HepG2 (cell line): ENCODE results near the gene SP5. TPM values are rescaled to one million over a fixed set of nuclear protein-coding genes. Genes with fewer than 3 reads are reported as not detected.

Source experiments
- FOXA1 ChIP-seq, 2 experiments: fragments of 450-650 bp in 1 of 2; sonication (generic) in 1 of 2; formaldehyde crosslinking in 1 of 2; IDR thresholded peaks; 2 replicates each; pipeline versions ENCODE4 v1.4.0 to v1.6.1; 2016 to 2020; ENCODE audit warnings: missing genetic modification reagents in 1 of 2
- JARID2 ChIP-seq: sonication (generic); formaldehyde crosslinking; IDR thresholded peaks from 2 replicates; pipeline ENCODE4 v1.8.1; 2023; ENCODE audit warnings: missing genetic modification reagents, inconsistent platforms; ENCODE audit not compliant: insufficient replicate concordance
- POLR2AphosphoS2 ChIP-seq: IDR thresholded peaks from 2 replicates; pipeline ENCODE4 v1.6.1; 2011; ENCODE audit warnings: low read depth, low read length, improper control_type of control experiment
- TAF1 ChIP-seq: sonication (generic); formaldehyde crosslinking; IDR thresholded peaks from 2 replicates; pipeline ENCODE4 v1.4.0; 2020; ENCODE audit warnings: missing genetic modification reagents
- ZMYM2 ChIP-seq: sonication (generic); formaldehyde crosslinking; IDR thresholded peaks from 2 replicates; pipeline ENCODE4 v1.8.0; 2022; ENCODE audit warnings: mild to moderate bottlenecking, missing genetic modification reagents
- ZNF230 ChIP-seq: sonication (generic); formaldehyde crosslinking; IDR thresholded peaks from 2 replicates; pipeline ENCODE4 v1.4.0; 2020; ENCODE audit warnings: mild to moderate bottlenecking, missing genetic modification reagents
- ZNF234 ChIP-seq: sonication (generic); formaldehyde crosslinking; conservative IDR thresholded peaks from 2 replicates; pipeline ENCODE4 v1.5.1; 2020; ENCODE audit warnings: mild to moderate bottlenecking, missing genetic modification reagents
- ZNF260 ChIP-seq: sonication (generic); formaldehyde crosslinking; IDR thresholded peaks from 2 replicates; pipeline ENCODE4 v1.4.0; 2020; ENCODE audit warnings: missing genetic modification reagents, low read depth, mild to moderate bottlenecking, borderline replicate concordance
- ZNF709 ChIP-seq: sonication (generic); formaldehyde crosslinking; IDR thresholded peaks from 2 replicates; pipeline ENCODE4 v1.5.0; 2020; ENCODE audit warnings: mild to moderate bottlenecking, missing genetic modification reagents
- ZSCAN29 ChIP-seq: sonication (generic); formaldehyde crosslinking; conservative IDR thresholded peaks from 2 replicates; pipeline ENCODE4 v1.4.0; 2020; ENCODE audit warnings: mild to moderate bottlenecking, missing genetic modification reagents
- polyA plus RNA-seq, 8 experiments: library from polyadenylated mRNA; depleted of rRNA in 3 of 8; stranded (reverse) in 7 of 8; unstranded in 1 of 8; fragments of >200 nt; fragmentation: Illumina TruSeq in 4 of 8; extraction: Trizol in 4 of 8; gene quantifications; 2 replicates each; pipeline versions ENCODE4 v1.2.1 to v1.2.3, GENCODE V29; 2011 to 2016; ENCODE audit warnings: low read depth in 4 of 8, missing spikeins in 1 of 8, mixed read lengths in 1 of 8; ENCODE audit not compliant: insufficient read depth in 1 of 8
- total RNA-seq, 5 experiments: library from RNA; depleted of rRNA; stranded (reverse); fragments of >200 nt; fragmentation: Illumina TruSeq; extraction: Trizol; gene quantifications; 2 replicates each; pipeline ENCODE4 v1.2.3, GENCODE V29; 2016; ENCODE audit warnings: low read depth in 1 of 5
- TF ChIP-seq, protein P1 (sequence below): sonication (generic); formaldehyde crosslinking; IDR thresholded peaks from 2 replicates; pipeline ENCODE4 v1.4.0; 2020; ENCODE audit warnings: mild to moderate bottlenecking, missing genetic modification reagents
- TF ChIP-seq, protein P2 (sequence below): sonication (generic); formaldehyde crosslinking; IDR thresholded peaks from 2 replicates; pipeline ENCODE4 v1.4.0; 2020; ENCODE audit warnings: mild to moderate bottlenecking, missing genetic modification reagents
- TF ChIP-seq, protein P3 (sequence below): sonication (generic); formaldehyde crosslinking; IDR thresholded peaks from 2 replicates; pipeline ENCODE4 v1.4.0; 2020; ENCODE audit warnings: missing genetic modification reagents, borderline replicate concordance
- TF ChIP-seq, protein P4 (sequence below): sonication (generic); formaldehyde crosslinking; IDR thresholded peaks from 2 replicates; pipeline ENCODE4 v1.8.0; 2022; ENCODE audit warnings: mild to moderate bottlenecking, missing genetic modification reagents; ENCODE audit not compliant: insufficient replicate concordance

The SP5 gene
- total and polyA plus RNA-seq, 2 of the 13 experiments (the other 11 are each of a cell fraction or from before 2014, with no cell fraction given), result 50.8 to 119 TPM

DNA sequence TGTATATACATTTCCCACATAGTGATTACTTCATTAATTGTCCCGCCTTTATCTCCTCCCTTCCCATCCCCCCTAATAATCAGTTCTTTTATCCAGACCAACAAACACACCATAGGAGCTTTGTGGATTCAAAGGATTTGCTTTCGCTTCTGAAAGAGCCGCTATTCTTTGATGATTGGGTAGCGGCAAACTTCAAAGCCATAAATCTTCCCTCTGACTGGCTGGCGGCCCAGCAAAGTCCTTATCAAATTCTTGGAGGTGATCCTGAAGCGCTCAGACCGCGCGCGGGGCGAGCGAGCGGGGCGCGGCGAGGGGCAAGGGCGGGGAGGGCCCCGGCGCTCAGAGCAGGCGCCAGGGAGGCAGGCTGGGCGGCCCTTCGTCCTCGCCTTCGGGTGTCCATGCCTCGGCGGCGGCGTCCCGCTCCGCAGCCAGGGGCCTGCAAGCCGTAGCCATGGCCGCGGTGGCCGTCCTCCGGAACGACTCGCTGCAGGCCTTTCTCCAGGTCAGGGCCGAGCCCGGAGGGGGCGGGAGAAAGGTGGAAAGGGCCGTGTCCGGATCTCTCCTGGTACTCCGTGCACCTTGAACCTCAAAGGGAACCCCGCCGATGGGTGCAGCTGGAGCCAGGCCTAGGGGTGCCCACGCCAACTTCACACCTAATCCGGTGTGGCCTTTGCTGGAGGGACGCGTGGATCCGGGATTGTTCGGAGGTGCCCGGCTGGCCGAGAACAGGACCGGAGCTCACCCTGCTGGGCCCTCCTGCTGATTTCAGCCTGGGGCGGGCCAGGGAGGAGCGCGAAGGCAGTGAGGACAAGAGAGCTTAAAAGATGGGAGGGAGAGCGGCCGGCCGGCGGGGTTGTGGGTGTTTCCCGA lies at the start of gene SP5 (continued):
- TF ChIP-seq POLR2AphosphoS2 (peak; percentile 81; the same call in 1 of the 2 replicates), ZNF709 (peak; percentile 61), JARID2 (CRISPR knock-in tag) (no peak), FOXA1 (IDR thresholded peaks at IDR 0.05) (no peak), FOXA1 (CRISPR knock-in tag; IDR thresholded peaks at IDR 0.05) (peak; percentile 76), ZNF230 (CRISPR knock-in tag) (peak; percentile 96; the same call in 1 of the 2 replicates), ZMYM2 (CRISPR knock-in tag) (no peak), TAF1 (CRISPR knock-in tag) (peak; percentile 94), ZNF234 (no peak), ZSCAN29 (peak; percentile 79), ZNF260 (no peak)
- TF ChIP-seq, protein P1, sequence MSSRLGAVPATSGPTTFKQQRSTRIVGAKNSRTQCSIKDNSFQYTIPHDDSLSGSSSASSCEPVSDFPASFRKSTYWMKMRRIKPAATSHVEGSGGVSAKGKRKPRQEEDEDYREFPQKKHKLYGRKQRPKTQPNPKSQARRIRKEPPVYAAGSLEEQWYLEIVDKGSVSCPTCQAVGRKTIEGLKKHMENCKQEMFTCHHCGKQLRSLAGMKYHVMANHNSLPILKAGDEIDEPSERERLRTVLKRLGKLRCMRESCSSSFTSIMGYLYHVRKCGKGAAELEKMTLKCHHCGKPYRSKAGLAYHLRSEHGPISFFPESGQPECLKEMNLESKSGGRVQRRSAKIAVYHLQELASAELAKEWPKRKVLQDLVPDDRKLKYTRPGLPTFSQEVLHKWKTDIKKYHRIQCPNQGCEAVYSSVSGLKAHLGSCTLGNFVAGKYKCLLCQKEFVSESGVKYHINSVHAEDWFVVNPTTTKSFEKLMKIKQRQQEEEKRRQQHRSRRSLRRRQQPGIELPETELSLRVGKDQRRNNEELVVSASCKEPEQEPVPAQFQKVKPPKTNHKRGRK (CRISPR knock-in tag), result no peak
- TF ChIP-seq, protein P2, sequence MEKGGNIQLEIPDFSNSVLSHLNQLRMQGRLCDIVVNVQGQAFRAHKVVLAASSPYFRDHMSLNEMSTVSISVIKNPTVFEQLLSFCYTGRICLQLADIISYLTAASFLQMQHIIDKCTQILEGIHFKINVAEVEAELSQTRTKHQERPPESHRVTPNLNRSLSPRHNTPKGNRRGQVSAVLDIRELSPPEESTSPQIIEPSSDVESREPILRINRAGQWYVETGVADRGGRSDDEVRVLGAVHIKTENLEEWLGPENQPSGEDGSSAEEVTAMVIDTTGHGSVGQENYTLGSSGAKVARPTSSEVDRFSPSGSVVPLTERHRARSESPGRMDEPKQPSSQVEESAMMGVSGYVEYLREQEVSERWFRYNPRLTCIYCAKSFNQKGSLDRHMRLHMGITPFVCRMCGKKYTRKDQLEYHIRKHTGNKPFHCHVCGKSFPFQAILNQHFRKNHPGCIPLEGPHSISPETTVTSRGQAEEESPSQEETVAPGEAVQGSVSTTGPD (CRISPR knock-in tag), result no peak
- TF ChIP-seq, protein P3, sequence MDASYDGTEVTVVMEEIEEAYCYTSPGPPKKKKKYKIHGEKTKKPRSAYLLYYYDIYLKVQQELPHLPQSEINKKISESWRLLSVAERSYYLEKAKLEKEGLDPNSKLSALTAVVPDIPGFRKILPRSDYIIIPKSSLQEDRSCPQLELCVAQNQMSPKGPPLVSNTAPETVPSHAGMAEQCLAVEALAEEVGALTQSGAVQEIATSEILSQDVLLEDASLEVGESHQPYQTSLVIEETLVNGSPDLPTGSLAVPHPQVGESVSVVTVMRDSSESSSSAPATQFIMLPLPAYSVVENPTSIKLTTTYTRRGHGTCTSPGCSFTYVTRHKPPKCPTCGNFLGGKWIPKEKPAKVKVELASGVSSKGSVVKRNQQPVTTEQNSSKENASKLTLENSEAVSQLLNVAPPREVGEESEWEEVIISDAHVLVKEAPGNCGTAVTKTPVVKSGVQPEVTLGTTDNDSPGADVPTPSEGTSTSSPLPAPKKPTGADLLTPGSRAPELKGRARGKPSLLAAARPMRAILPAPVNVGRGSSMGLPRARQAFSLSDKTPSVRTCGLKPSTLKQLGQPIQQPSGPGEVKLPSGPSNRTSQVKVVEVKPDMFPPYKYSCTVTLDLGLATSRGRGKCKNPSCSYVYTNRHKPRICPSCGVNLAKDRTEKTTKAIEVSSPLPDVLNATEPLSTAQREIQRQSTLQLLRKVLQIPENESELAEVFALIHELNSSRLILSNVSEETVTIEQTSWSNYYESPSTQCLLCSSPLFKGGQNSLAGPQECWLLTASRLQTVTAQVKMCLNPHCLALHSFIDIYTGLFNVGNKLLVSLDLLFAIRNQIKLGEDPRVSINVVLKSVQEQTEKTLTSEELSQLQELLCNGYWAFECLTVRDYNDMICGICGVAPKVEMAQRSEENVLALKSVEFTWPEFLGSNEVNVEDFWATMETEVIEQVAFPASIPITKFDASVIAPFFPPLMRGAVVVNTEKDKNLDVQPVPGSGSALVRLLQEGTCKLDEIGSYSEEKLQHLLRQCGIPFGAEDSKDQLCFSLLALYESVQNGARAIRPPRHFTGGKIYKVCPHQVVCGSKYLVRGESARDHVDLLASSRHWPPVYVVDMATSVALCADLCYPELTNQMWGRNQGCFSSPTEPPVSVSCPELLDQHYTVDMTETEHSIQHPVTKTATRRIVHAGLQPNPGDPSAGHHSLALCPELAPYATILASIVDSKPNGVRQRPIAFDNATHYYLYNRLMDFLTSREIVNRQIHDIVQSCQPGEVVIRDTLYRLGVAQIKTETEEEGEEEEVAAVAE, result no peak
- TF ChIP-seq, protein P4, sequence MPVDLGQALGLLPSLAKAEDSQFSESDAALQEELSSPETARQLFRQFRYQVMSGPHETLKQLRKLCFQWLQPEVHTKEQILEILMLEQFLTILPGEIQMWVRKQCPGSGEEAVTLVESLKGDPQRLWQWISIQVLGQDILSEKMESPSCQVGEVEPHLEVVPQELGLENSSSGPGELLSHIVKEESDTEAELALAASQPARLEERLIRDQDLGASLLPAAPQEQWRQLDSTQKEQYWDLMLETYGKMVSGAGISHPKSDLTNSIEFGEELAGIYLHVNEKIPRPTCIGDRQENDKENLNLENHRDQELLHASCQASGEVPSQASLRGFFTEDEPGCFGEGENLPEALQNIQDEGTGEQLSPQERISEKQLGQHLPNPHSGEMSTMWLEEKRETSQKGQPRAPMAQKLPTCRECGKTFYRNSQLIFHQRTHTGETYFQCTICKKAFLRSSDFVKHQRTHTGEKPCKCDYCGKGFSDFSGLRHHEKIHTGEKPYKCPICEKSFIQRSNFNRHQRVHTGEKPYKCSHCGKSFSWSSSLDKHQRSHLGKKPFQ, result no peak
